Stimulated activated naive CD8-positive, alpha-beta T cell treated with anti-CD3 and anti-CD28 coated beads, Interleukin-15, Interleukin-2, amounts not matched to agents 100 U/mL and 50 U/mL, for 24 hours (primary cell): ENCODE data around the gene DOCK9.
A peak's percentile ranks its signal among the peaks of the same experiment; 100 is the strongest.

Experiments
- ATAC-seq: fragments of 150-1000 bp; cut with Tn5 transposase; one replicate; pipeline ENCODE4 v1.10.0; 2021
- DNase-seq: peaks from one replicate; pipeline ENCODE4 v3.0.0; 2021

The DOCK9 gene

GRCh38 chr13:98998831-98999638 lies 21.2 kb upstream of the DOCK9 start:
- peak; percentile 77 for ATAC-seq

GRCh38 chr13:98997738-98998641 lies 20.1 kb upstream of the DOCK9 start:
- peak; percentile 65 for ATAC-seq
- DNase-seq, result peak; percentile 29

More at GRCh38 chr13:98998831-98999638, 21.2 kb upstream of the DOCK9 start:
- no peak for DNase-seq

DNA sequence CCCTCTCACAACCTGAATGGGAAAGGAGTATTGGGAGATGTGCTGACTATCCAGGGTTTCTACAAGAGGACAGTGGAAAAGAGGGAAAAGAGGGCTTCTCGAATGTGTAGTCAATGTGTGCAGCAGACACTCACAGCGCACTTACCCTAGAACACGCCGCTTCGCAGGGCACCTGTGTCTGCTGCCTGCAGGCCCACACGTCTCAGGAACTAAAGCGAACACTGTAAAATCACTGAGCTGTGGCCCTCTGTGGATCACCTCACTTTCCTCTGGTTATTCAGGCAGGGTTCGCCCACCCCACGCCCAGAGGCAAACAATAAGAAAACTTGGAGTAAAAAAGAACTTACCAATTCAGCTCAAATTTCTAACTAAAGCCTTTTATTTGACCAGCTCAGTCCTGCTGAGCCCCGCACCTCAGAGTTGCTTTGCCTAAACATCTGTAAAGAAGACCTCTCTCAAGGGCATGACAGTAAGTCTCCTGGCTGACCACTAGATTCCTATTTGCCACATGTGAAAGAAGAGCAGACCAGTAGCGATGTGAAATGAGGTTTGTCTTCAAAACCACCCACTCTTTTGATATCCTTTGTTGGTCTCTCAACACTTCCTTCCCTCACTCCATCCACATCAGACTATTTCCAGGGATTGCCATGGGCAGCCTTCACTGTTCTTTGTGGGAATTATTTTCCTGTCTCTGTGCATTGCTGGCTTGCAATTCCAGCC lies 19.3 kb upstream of the DOCK9 start:
- no peak for DNase-seq
- ATAC-seq, result no peak

GRCh38 chr13:98996046-98996445 lies 18.2 kb upstream of the DOCK9 start:
- ATAC-seq (no peak), DNase-seq (no peak)

DNA sequence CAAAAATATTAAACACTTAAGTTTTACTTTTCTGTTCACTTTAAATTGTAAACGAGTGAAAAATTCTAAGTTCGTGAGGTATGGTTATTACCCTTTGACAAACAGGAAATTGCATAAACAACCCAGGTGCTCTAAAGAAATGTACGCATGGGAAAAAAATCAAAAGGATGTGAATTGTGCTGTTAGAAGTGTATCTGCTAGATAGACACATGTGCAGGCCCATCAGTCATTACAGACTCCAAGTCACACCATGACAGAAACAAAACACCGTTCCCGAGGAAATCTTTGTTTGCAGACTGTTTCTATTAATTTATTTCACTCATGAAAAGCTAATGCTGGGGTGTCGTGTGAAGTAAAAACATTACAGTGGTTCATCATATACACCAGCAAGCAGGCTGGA lies 17.0 kb upstream of the DOCK9 start:
- ATAC-seq (no peak), DNase-seq (no peak)

DNA sequence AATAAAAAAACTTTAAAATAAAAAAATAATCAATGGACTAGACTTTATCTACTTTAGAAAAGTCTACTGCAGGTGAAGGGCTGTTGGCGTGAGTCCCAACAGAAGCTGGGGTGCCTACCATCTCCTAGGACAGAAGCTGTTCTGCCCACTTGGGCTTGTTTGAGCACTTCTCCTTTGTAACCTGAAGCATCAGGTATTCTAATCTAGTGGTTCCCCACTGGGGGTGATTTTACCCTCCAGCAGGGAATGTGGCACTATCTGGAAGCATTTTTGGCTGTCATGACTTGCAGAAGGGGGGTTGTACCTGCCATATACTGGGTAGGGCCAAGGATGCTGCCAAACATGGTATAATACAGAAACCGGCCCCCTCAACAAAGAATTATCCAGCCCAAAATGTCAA lies 16.2 kb upstream of the DOCK9 start:
- DNase-seq (no peak), ATAC-seq (no peak)

- no peak for DNase-seq
- ATAC-seq, result no peak
These were observed 14.5 kb upstream of the DOCK9 start for GRCh38 chr13:98992355-98992754.

DNA sequence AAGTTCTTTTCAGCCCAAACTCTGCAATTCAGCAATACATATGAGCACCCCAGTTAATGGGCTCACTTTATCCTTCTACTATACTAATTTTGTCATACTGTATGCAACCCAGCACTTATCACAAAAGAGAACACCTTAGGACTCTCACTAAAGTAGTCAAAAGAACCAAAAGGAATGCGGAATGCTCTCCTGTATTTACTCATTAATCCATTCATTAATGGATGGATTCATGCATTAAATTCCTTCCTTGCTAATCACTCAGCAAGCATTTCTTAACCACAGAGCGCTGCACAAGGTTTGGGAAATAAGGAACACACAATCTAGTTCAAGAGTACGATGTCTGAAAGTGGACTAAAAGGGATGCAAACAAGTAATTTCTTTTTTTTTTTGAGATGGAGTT lies 12.8 kb upstream of the DOCK9 start:
- DNase-seq (no peak), ATAC-seq (no peak)

GRCh38 chr13:98989469-98990235 lies 11.8 kb upstream of the DOCK9 start:
- no peak for DNase-seq
- peak; percentile 88 for ATAC-seq

DNA sequence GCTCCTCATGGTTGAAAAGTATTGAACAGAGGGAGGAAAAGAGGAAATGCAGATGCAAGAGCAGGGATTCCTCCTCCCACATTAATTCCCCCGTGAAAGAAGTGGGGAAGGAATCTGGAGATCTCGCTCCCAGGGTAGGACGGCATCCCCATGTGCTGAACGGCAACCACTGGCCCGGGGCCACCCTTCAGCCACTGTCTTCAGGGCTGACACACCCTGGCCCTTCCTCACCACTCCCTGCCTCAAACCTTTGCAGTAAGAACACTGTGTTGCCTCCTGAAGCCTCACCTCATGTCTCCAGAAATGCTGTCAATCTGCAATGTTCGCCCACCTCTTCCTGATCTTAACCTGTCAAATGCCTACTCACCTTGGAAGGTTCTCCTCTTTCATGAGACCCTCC lies 10.9 kb upstream of the DOCK9 start:
- ATAC-seq (no peak), DNase-seq (no peak)

GRCh38 chr13:98988277-98988676 lies 10.4 kb upstream of the DOCK9 start:
- no peak for ATAC-seq
- DNase-seq, result no peak

DNA sequence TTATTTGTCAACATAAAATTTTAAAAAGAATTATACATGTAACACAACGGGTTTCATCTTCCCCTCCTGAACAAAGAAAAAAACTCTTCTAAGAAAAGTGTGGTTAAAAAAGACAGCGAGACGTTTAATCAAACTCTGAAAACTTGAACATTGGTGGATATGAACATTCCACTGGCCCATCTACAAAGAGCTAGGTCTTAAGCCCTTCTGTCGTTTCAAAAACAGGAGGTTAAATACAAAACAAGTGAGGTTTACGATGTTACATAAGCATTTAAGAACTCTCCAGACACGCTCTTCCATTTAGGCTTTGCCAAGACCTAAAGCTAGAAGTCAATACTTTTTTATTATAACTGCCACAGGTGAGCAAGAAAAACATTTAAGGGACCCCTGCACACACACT lies 9.4 kb upstream of the DOCK9 start:
- ATAC-seq (no peak), DNase-seq (no peak)

DNA sequence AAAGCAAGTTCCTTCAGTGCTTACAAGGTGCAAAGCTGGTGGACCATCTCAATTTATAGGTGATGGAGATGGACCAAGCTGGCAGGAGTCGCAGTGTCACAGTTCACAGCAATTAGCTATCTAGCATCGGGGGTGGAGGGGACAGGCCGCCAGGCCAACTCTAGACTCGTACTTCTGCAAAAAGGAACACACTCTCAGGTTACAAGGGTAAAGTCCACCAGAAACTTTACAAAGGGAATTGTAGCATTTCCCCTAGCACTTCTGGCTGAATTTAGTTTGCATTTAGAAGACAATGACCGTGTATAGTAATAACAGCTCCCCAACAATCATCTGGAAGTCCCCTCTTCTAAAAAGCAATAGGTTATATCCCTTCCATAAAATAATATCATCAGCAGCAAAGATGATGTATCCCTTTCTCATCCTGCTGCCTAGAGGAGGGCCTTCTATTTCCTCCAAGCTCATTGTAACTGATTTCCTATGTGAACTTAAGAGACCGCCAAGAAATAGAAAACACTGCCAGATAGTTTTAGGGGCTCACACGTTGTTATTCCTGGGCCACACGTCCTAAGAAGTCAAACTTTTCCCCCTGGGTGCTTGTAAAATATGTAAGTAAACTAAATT lies 8.5 kb upstream of the DOCK9 start:
- DNase-seq (no peak), ATAC-seq (no peak)

- no peak for ATAC-seq
These were observed 7.7 kb upstream of the DOCK9 start for GRCh38 chr13:98985591-98985990.

GRCh38 chr13:98984983-98985382 lies 7.1 kb upstream of the DOCK9 start:
- peak; percentile 33 for ATAC-seq

More at GRCh38 chr13:98985591-98985990, 7.7 kb upstream of the DOCK9 start:
- DNase-seq, result no peak

DNA sequence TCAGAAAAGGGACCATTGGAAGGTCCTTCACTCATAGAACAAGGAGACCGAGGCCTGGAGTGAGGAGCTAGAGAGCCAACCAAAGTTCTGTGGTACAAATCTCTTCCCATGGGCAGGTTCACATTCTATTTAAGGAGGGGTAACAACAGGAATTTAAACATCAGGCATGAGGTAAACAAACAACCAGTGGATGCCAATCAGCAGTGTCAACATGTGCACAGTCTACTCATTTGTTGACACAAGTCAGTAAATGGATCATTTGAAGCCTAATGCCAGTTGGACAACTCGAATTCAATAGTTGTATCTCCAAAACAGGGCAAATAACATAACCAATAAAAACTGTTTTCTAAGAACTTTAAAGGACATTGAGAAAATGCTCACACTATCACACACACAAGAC lies 6.3 kb upstream of the DOCK9 start:
- no peak for DNase-seq
- ATAC-seq, result no peak

More at GRCh38 chr13:98984983-98985382, 7.1 kb upstream of the DOCK9 start:
- no peak for DNase-seq

DNA sequence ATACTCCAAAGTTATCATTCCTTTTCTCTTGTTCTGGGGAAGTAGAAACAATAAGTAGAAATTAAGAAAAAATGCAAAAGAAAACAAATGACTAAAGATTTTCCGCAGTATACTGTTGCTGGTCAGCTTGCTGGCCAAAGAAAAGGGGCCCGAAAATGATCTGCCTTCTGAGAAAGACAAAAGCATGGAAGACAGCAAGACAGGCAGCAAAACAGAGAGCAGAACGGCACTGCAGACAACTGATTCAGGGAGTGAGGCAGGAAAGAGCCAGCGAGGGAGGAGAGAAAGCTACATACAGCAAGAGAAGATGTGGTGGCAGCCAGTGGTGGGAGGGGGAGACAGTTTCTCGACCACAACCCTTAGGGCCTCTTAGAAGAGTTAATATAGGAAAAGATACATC lies 5.3 kb upstream of the DOCK9 start:
- ATAC-seq, result no peak
- no peak for DNase-seq

GRCh38 chr13:98981369-98982080 lies 3.7 kb upstream of the DOCK9 start:
- no peak for DNase-seq
- no peak for ATAC-seq

DNA sequence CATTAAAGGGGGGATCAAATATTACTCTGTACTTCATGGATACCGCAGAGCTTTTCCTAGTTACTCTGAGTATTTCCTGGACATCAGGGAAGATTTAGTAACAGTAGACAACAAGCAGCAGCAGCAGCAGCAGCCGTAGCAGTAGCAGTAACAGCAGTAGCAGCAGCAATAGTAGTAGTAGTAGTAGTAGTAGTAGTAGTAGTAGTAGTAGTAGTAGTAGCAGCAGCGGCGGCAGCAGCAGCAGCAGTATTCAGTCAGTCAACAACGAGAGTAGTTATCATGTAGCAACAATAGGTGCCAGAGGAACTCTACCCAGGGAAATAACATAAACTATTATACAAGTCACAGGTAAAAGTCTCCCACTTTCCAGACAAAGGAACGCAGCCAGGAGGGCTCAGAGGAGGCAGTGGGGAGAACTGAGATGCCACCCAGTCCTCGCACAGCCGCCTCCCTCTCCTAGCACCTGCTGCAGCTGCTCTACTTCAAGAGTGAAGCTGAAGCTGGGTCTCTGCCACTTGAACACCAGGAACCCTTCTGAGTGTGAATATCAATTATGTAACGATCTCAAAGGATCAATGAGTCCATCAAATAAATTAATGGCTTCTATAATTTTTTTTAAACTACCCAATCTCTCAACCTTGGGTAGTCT lies 1.3 kb upstream of the DOCK9 start:
- ATAC-seq (no peak), DNase-seq (no peak)

GRCh38 chr13:98978280-98978679 lies 416 bp upstream of the DOCK9 start:
- ATAC-seq (no peak), DNase-seq (no peak)
